ENCODE measurements around the gene SPINDOC. TPM values are rescaled to one million over a fixed set of nuclear protein-coding genes. Genes with fewer than 3 reads are reported as not detected.

SPINDOC gene, protein sequence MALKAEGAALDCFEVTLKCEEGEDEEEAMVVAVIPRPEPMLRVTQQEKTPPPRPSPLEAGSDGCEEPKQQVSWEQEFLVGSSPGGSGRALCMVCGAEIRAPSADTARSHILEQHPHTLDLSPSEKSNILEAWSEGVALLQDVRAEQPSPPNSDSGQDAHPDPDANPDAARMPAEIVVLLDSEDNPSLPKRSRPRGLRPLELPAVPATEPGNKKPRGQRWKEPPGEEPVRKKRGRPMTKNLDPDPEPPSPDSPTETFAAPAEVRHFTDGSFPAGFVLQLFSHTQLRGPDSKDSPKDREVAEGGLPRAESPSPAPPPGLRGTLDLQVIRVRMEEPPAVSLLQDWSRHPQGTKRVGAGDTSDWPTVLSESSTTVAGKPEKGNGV
- 12.1 TPM for total RNA-seq
- 10 to 100 TPM; 21.6 to 32.9 (median 24.5) TPM for polyA plus RNA-seq (ENCODE audit: insufficient read depth in 1 of 8, insufficient read length in 8 of 8, low replicate concordance in 1 of 8)
- long read RNA-seq, donor 1, partial matches to known transcripts: 0 of 3 reads
- long read RNA-seq, donor 1, other reads (novel, unspliced or antisense): 0 of 3 reads
- long read RNA-seq, donor 2, partial matches to known transcripts: 0 of 1 reads
- long read RNA-seq, donor 2, other reads (novel, unspliced or antisense): 0 of 1 reads
- long read RNA-seq, donor 3, transcript SPINDOC-201 (6 exons, 2,024 nt): major isoform, 11 of 11 reads
- long read RNA-seq, donor 3, partial matches to known transcripts: 0 of 11 reads
- long read RNA-seq, donor 3, other reads (novel, unspliced or antisense): 0 of 11 reads
- long read RNA-seq, donor 4, partial matches to known transcripts: 0 of 4 reads
- long read RNA-seq, donor 4, other reads (novel, unspliced or antisense): 0 of 4 reads
- long read RNA-seq, donor 5, transcript SPINDOC-201 (6 exons, 2,024 nt): major isoform, 9 of 20 reads
- long read RNA-seq, donor 5, partial matches to known transcripts: 11 of 20 reads
- long read RNA-seq, donor 5, other reads (novel, unspliced or antisense): 0 of 20 reads
- long read RNA-seq, donor 6, transcript SPINDOC-201 (6 exons, 2,024 nt): major isoform, 13 of 13 reads
- long read RNA-seq, donor 6, partial matches to known transcripts: 0 of 13 reads
- long read RNA-seq, donor 6, other reads (novel, unspliced or antisense): 0 of 13 reads
- long read RNA-seq, donor 7, transcript SPINDOC-201 (6 exons, 2,024 nt): major isoform, 5 of 5 reads
- long read RNA-seq, donor 7, partial matches to known transcripts: 0 of 5 reads
- long read RNA-seq, donor 7, other reads (novel, unspliced or antisense): 0 of 5 reads
- long read RNA-seq, donor 8, partial matches to known transcripts: 0 of 2 reads
- long read RNA-seq, donor 8, other reads (novel, unspliced or antisense): 0 of 2 reads
- long read RNA-seq, donor 9, partial matches to known transcripts: 0 of 3 reads
- long read RNA-seq, donor 9, other reads (novel, unspliced or antisense): 0 of 3 reads
- long read RNA-seq, donor 10, partial matches to known transcripts: 7 of 11 reads
- long read RNA-seq, donor 10, other reads (novel, unspliced or antisense): 0 of 11 reads
- long read RNA-seq, donor 11, partial matches to known transcripts: 0 of 3 reads
- long read RNA-seq, donor 11, other reads (novel, unspliced or antisense): 0 of 3 reads

DNA sequence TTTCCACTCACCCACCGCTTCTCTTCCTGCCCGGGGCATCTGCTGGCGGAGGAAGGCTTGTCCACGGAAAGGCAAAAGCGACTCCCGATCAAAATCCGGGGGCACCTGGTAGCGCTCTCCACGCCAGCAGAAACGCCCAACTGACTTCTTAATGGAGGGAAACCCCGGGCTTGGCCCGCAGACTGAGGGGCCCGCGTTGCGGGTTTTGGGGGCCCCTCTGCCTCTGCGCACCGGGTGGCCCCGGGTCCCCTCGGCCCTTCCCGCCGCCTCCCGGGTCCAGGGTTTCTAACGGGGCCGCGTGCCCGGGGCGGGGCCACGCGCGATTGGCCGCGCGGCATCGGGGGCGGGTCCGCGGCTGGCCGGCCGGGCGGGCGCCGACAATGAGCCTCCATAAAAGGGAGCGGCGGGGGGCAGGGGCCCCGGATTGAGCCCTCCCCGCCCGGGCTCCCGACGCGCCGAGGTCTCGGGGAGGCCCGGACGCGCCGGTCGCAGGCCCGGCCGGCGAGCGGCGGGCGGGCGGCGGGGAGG, at the start of gene SPINDOC:
Gene SPINDOC (plus strand): TSS at position 422 of the 528 bp plus-strand sequence. CDS start 231 bp downstream, outside the sequence.
- Histone ChIP-seq H3K36me3 (ENCODE audit: control insufficient read depth, insufficient read depth, low read length) (peaks cover 21% of the 10 kb centered on the region), H3K9me3 (replicated peaks; ENCODE audit: control insufficient read depth, low read depth, low read length) (no peaks in the 10 kb centered on the region), H3K4me1 (ENCODE audit: control insufficient read depth, insufficient read depth, low read length) (peaks cover 15% of the 10 kb centered on the region), H3K27me3 (ENCODE audit: control insufficient read depth, insufficient read depth, low read length) (no peaks in the 10 kb centered on the region), H3K27ac (ENCODE audit: low read length) (peak within 1 kb of the TSS; percentile 82), H3K4me3 (ENCODE audit: low read length) (peak within 1 kb of the TSS; percentile 95)
- under 1% methylated on average over 65 of the region's 65 CpGs for WGBS (ENCODE audit: insufficient coverage)
- DNase-seq: peak; percentile 88

DNA sequence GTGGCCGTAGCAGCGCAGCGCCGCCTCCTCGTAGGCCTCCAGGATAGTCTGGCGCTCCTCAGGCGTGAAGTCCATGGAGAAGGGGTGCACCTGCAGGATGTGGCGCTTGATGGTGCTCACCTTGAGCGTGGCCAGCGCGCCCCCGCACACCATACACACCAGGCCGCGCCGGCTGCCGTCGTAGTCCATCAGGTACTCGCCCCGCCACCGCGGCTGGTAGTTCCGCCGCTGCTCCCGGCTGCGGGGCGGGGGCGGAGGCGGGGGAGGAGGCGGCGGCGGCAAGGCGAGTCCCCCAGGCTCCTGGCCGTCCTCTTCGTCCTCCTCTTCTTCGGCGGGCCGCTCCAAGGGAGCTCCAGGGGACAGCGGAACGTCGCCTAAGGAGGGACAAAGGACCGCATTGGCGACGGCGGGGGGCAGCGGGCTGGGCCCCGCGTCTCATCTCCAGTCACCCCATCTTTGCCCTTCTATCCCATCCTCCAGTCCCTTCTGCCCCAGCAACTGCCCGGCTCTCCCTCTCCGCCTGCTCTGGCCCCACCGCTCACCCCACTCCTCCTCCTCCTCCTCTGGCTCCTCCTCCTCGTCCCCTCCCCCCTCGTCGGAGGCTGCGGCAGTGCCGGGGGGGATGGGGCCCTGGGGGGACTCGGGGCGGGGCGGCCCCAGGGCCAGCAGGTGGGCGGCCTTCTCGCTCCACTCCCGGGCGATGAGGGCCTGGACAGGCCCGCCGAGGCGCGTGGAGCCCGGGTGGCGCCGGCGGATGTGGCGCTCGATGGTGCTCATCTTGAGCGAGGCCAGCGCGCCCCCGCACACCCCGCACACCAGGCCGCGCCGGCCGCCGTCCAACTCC, 49.5 kb upstream of the SPINDOC start:
- Histone ChIP-seq H3K4me3 (ENCODE audit: low read length) (peak overlapping the region; percentile 10), H3K4me1 (ENCODE audit: control insufficient read depth, insufficient read depth, low read length) (peaks cover 59% of the 10 kb centered on the region), H3K27me3 (ENCODE audit: control insufficient read depth, insufficient read depth, low read length) (no peaks in the 10 kb centered on the region), H3K9me3 (replicated peaks; ENCODE audit: control insufficient read depth, low read depth, low read length) (no peaks in the 10 kb centered on the region), H3K27ac (ENCODE audit: low read length) (no peak overlapping the region), H3K36me3 (ENCODE audit: control insufficient read depth, insufficient read depth, low read length) (peaks cover 37% of the 10 kb centered on the region)
- 27% methylated on average over 73 of the region's 82 CpGs for WGBS (ENCODE audit: insufficient coverage)
- peak; percentile 68 for DNase-seq

DNA sequence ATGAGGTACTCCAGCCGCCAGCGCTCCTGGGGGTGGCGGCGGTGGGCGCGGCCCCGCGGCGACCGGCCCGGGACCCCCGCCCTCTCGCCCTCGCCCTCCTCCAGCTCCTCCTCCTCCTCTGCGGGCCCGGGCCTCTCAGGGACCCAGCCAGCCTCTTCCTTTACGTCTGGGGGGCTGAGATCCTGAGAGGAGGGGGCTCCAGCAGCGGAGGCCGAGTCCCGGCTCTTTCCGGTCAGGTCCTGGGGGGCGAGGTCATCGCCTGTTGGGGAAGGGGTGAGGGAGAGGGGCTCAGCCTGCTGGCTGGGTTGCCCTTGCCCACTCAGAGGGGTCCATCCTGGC, 48.9 kb upstream of the SPINDOC start:
- H3K27ac ChIP-seq (ENCODE audit: low read length): no peak overlapping the region
- no peak overlapping the region for H3K4me3 ChIP-seq (ENCODE audit: low read length)
- DNase-seq: no peak
- H3K36me3 ChIP-seq (ENCODE audit: control insufficient read depth, insufficient read depth, low read length): peaks cover 36% of the 10 kb centered on the region
- 53% methylated on average over 3 of the region's 23 CpGs for WGBS (ENCODE audit: insufficient coverage)
- H3K4me1 ChIP-seq (ENCODE audit: control insufficient read depth, insufficient read depth, low read length): peaks cover 59% of the 10 kb centered on the region
- H3K9me3 ChIP-seq (replicated peaks; ENCODE audit: control insufficient read depth, low read depth, low read length): no peaks in the 10 kb centered on the region
- peaks cover under 1% of the 10 kb centered on the region for H3K27me3 ChIP-seq (ENCODE audit: control insufficient read depth, insufficient read depth, low read length)

DNA sequence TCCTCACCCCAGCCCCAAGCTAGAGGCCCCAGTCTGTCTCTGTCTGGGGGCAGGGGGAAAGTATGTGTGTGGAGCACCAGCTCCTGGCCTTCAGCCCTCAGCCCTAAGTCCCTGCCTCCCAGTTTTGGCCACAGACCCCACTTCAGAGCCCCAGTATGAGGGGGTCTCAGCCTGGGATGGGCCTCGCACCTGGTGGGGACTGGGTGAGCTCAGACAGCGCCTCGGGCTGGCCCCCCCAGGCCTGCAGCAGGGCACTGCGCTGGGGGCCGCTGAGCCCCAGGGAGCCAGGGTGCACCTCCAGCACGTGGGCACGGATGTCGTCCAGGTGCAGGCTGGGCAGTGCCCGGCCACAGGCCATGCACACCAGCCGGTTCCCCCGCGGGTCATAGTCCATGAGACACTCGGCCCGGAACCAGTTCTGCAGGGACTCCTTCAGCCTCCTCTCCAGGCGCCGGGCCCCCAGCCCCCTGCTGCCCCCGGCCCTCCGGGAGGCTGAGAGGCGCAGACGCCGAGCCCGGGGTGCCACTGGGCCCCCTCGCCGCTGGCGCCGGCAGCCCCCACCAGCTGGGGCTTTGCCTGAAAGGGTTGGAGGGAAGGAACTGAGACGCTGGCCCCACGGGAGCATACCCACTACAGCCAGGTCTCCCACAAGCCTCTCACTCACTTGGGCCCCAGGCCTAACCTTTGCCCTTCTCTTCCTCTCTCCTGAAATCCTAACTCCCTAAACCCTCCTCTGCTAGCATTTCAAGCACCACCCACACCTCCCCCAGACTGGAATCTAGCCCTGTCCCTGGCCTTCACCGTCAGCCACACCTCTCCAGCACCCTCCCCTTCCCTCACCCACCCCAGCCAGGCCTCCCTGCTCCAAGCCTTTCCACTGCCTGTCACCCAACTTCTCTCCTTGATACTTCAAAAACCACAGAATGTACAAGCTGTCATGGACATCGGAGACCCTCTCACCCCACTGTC, 48.3 kb upstream of the SPINDOC start:
- Histone ChIP-seq H3K36me3 (ENCODE audit: control insufficient read depth, insufficient read depth, low read length) (peaks cover 33% of the 10 kb centered on the region), H3K4me1 (ENCODE audit: control insufficient read depth, insufficient read depth, low read length) (peaks cover 65% of the 10 kb centered on the region), H3K27me3 (ENCODE audit: control insufficient read depth, insufficient read depth, low read length) (peaks cover 7% of the 10 kb centered on the region), H3K9me3 (replicated peaks; ENCODE audit: control insufficient read depth, low read depth, low read length) (no peaks in the 10 kb centered on the region), H3K27ac (ENCODE audit: low read length) (no peak overlapping the region), H3K4me3 (ENCODE audit: low read length) (no peak overlapping the region)
- DNase-seq: peak; percentile 33
- WGBS (ENCODE audit: insufficient coverage): 65% methylated on average over 19 of the region's 30 CpGs

DNA sequence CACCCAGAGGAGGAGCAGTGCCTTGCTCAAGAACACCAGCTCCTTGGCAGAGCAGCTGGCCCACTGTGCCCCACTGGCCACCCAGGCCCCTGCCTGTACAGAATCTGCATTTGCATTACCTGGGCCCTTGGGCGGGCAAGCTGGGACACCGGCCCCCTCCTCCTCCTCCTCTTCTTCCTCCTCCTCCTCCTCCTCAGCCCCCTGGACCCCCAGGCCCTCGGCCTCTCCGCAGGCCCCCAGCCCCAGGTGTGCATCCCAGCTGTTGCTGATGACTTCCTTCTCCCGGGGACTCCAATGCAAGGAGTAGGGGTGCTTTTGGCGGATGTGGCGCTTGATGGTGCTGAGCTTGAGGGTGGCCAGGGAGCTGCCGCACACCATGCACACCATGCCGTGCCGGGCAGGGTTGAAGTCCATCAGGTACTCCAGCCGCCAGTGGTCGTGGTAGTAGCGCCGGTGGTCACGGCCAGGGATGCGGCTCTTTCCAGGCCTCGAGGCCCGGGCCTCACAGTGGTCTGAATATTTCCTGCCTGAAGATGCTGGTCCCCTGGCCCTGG, 47.5 kb upstream of the SPINDOC start:
- H3K27me3 ChIP-seq (ENCODE audit: control insufficient read depth, insufficient read depth, low read length): peaks cover 10% of the 10 kb centered on the region
- DNase-seq: peak; percentile 20
- H3K27ac ChIP-seq (ENCODE audit: low read length): no peak overlapping the region
- no peaks in the 10 kb centered on the region for H3K9me3 ChIP-seq (replicated peaks; ENCODE audit: control insufficient read depth, low read depth, low read length)
- no peak overlapping the region for H3K4me3 ChIP-seq (ENCODE audit: low read length)
- peaks cover 68% of the 10 kb centered on the region for H3K4me1 ChIP-seq (ENCODE audit: control insufficient read depth, insufficient read depth, low read length)
- H3K36me3 ChIP-seq (ENCODE audit: control insufficient read depth, insufficient read depth, low read length): peaks cover 27% of the 10 kb centered on the region
- 60% methylated on average over 16 of the region's 18 CpGs for WGBS (ENCODE audit: insufficient coverage)

DNA sequence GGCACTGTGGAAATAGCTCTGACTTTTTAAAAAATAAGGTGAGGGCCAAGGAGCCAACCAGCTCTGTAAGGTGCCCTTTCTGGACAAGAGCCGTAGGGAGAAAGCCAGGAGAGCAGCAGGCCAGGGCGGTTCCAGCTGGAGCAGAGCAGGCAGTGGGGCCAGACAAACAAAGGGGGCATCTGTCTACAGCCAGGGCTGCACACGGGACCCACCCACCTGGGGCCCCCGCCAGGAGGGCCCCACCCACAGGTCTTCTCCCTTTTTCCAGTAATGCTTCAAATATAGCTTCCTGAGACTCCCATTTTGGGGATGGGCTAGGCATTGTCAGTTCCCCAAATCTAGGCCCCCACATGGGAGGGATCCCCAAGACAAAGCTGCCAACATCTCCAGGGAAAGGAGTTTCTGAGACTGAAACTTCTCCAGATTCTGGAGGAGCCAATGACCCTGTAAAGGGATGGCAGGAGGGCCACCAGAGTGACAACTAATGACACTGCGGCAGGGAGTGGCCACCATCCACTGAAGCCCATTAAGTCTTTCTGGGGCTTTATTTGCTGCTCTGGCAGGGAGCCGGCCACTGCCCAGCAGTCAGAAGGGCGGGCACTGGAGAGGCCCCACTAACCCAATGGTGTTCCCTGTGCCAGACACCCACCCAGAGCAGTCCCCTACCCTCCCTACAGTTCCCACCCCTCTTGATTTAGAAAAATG, 46.6 kb upstream of the SPINDOC start:
- H3K27me3 ChIP-seq (ENCODE audit: control insufficient read depth, insufficient read depth, low read length): peaks cover 17% of the 10 kb centered on the region
- H3K36me3 ChIP-seq (ENCODE audit: control insufficient read depth, insufficient read depth, low read length): peaks cover 20% of the 10 kb centered on the region
- DNase-seq: peak; percentile 39
- no peak overlapping the region for H3K4me3 ChIP-seq (ENCODE audit: low read length)
- WGBS (ENCODE audit: insufficient coverage): 43% methylated on average over 3 of the region's 7 CpGs
- H3K4me1 ChIP-seq (ENCODE audit: control insufficient read depth, insufficient read depth, low read length): peaks cover 63% of the 10 kb centered on the region
- H3K9me3 ChIP-seq (replicated peaks; ENCODE audit: control insufficient read depth, low read depth, low read length): no peaks in the 10 kb centered on the region
- H3K27ac ChIP-seq (ENCODE audit: low read length): peak overlapping the region; percentile 9

DNA sequence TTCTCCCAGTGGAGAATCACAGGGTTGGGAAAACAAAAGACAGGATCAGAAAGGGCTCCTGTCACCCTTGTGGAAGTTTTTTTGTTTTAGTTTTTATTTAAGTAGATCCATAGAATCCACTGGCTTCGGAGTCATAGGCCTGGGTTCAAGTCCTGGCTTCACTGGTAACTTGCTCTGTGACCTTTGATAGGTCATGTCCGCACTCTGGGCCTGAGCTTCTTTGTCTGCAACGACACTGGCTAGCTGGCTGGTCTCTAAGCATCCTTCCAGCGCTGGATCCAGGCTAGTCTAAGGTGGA, 46.0 kb upstream of the SPINDOC start:
- no peak for DNase-seq
- Histone ChIP-seq H3K36me3 (ENCODE audit: control insufficient read depth, insufficient read depth, low read length) (peaks cover 20% of the 10 kb centered on the region), H3K27ac (ENCODE audit: low read length) (peak overlapping the region; percentile 9), H3K4me3 (ENCODE audit: low read length) (peak overlapping the region; percentile 90), H3K4me1 (ENCODE audit: control insufficient read depth, insufficient read depth, low read length) (peaks cover 57% of the 10 kb centered on the region), H3K9me3 (replicated peaks; ENCODE audit: control insufficient read depth, low read depth, low read length) (no peaks in the 10 kb centered on the region), H3K27me3 (ENCODE audit: control insufficient read depth, insufficient read depth, low read length) (peaks cover 19% of the 10 kb centered on the region)
- WGBS (ENCODE audit: insufficient coverage): 10% methylated on average over 4 of the region's 4 CpGs
